ENCODE results near the gene WDR89. TPM values are rescaled to one million over a fixed set of nuclear protein-coding genes. Genes with fewer than 3 reads are reported as not detected.

Gene WDR89
- total RNA-seq, 1 experiment from 2014 or later = 18.2 TPM

GRCh38 chr14:63654346-63654745 lies 12.7 kb upstream of the WDR89 start:
- no peaks in the 10 kb centered on the region for H4K20me1 ChIP-seq (ENCODE audit: insufficient read depth)
- H3K9me3 ChIP-seq (ENCODE audit: insufficient read depth, low read depth) = no peaks in the 10 kb centered on the region
- DNase-seq = peak in 1 of 2 experiments; percentile 75
- no peaks in the 10 kb centered on the region; the same call in 1 of the 2 replicates for H3K36me3 ChIP-seq (ENCODE audit: low read depth)
- intact Hi-C loops (cut with micrococcal nuclease; ENCODE audit: unreplicated experiment) = no loop called here
- H3K4me1 ChIP-seq (replicated peaks; ENCODE audit: insufficient read depth) = peaks cover 27% of the 10 kb centered on the region
- no peak overlapping the region for H2AFZ ChIP-seq
- no peaks in the 10 kb centered on the region for H3K79me2 ChIP-seq (ENCODE audit: low read depth)
- H3K4me3 ChIP-seq = no peak overlapping the region
- no peak overlapping the region for H3K4me2 ChIP-seq
- TF ChIP-seq CTCF (conservative IDR thresholded peaks at IDR 0.05) (no peak), EZH2 (IDR thresholded peaks at IDR 0.05; ENCODE audit: low read depth) (no peak)
- peaks cover 37% of the 10 kb centered on the region for H3F3A ChIP-seq (ENCODE audit: insufficient read depth, low read depth)
- no peaks in the 10 kb centered on the region for H3K27me3 ChIP-seq (ENCODE audit: insufficient read depth, low read depth)
- CTCF ChIA-PET = no interaction called here
- POLR2A ChIA-PET (ENCODE audit: unreplicated experiment) = interaction anchor here (0.6 kb wide), 1 partner anchor 12 kb away, joined by 6 read pairs; no protein-coding TSS in a partner anchor
- H3K9me2 ChIP-seq (ENCODE audit: insufficient read depth) = no peaks in the 10 kb centered on the region
- no TSS peak for BruUV-seq (replicated peaks)
- no peak overlapping the region for H3K27ac ChIP-seq

GRCh38 chr14:63652406-63652805 lies 10.7 kb upstream of the WDR89 start:
- H3K9me2 ChIP-seq (ENCODE audit: insufficient read depth) = no peaks in the 10 kb centered on the region
- H3K4me2 ChIP-seq = no peak overlapping the region

GRCh38 chr14:63650256-63650952 lies 8.7 kb upstream of the WDR89 start:
- no peak overlapping the region for H3K4me2 ChIP-seq
- intact Hi-C loops (cut with micrococcal nuclease; ENCODE audit: unreplicated experiment) = no loop called here
- no peaks in the 10 kb centered on the region for H3K79me2 ChIP-seq (ENCODE audit: low read depth)
- no peak overlapping the region for H3K27ac ChIP-seq
- H3K36me3 ChIP-seq (ENCODE audit: low read depth) = no peaks in the 10 kb centered on the region; the same call in 1 of the 2 replicates
- H3K27me3 ChIP-seq (ENCODE audit: insufficient read depth, low read depth) = no peaks in the 10 kb centered on the region
- H3K9me2 ChIP-seq (ENCODE audit: insufficient read depth) = no peaks in the 10 kb centered on the region
- H3K9me3 ChIP-seq (ENCODE audit: insufficient read depth, low read depth) = no peaks in the 10 kb centered on the region
- peaks cover 9% of the 10 kb centered on the region for H3K4me1 ChIP-seq (replicated peaks; ENCODE audit: insufficient read depth)
- ChIA-PET CTCF (interaction anchor here (0.8 kb wide), 1 partner anchor 15 kb away, joined by 3 read pairs; no protein-coding TSS in a partner anchor), POLR2A (ENCODE audit: unreplicated experiment) (no interaction called here)
- H3K4me3 ChIP-seq = no peak overlapping the region
- no peaks in the 10 kb centered on the region for H4K20me1 ChIP-seq (ENCODE audit: insufficient read depth)
- no peak overlapping the region for H2AFZ ChIP-seq
- no TSS peak for BruUV-seq (replicated peaks)
- no peak for DNase-seq
- TF ChIP-seq EZH2 (IDR thresholded peaks at IDR 0.05; ENCODE audit: low read depth) = no peak
- no peak for TF ChIP-seq CTCF (conservative IDR thresholded peaks at IDR 0.05)
- H3F3A ChIP-seq (ENCODE audit: insufficient read depth, low read depth) = peaks cover 16% of the 10 kb centered on the region

More at GRCh38 chr14:63652406-63652805, 10.7 kb upstream of the WDR89 start:
- peaks cover 29% of the 10 kb centered on the region for H3K4me1 ChIP-seq (replicated peaks; ENCODE audit: insufficient read depth)
- intact Hi-C loops (cut with micrococcal nuclease; ENCODE audit: unreplicated experiment) = no loop called here
- ChIA-PET POLR2A (ENCODE audit: unreplicated experiment) (no interaction called here), CTCF (no interaction called here)
- H3K9me3 ChIP-seq (ENCODE audit: insufficient read depth, low read depth) = no peaks in the 10 kb centered on the region
- TF ChIP-seq EZH2 (IDR thresholded peaks at IDR 0.05; ENCODE audit: low read depth) (no peak), CTCF (conservative IDR thresholded peaks at IDR 0.05) (no peak)
- no peak for DNase-seq
- no peaks in the 10 kb centered on the region for H4K20me1 ChIP-seq (ENCODE audit: insufficient read depth)
- H2AFZ ChIP-seq = no peak overlapping the region
- no peak overlapping the region for H3K27ac ChIP-seq
- peaks cover 36% of the 10 kb centered on the region for H3F3A ChIP-seq (ENCODE audit: insufficient read depth, low read depth)
- H3K27me3 ChIP-seq (ENCODE audit: insufficient read depth, low read depth) = no peaks in the 10 kb centered on the region
- no peaks in the 10 kb centered on the region; the same call in 1 of the 2 replicates for H3K36me3 ChIP-seq (ENCODE audit: low read depth)
- BruUV-seq (replicated peaks) = no TSS peak
- no peaks in the 10 kb centered on the region for H3K79me2 ChIP-seq (ENCODE audit: low read depth)
- H3K4me3 ChIP-seq = no peak overlapping the region

Data from PC-9 (cell line).